Neural progenitor cell (in vitro differentiated cells): Measurements from ENCODE around the gene GRIP1. TPM values are rescaled to one million over a fixed set of nuclear protein-coding genes. Genes with fewer than 3 reads are reported as not detected.

ENCODE experiments used
- DNase-seq: peaks from one replicate; pipeline ENCODE4 v3.0.0-alpha.2; 2016; ENCODE audit warnings: low spot score
- H2AFZ ChIP-seq: fragments of 200-600 bp; sonication (generic); replicated peaks from 2 replicates; pipeline ENCODE4 v1.6.1; 2016; ENCODE audit warnings: antibody characterized with exemption
- H3F3A ChIP-seq: fragments of 200-600 bp; sonication (generic); 2 replicates; pipeline ENCODE4 v1.6.1; 2016; ENCODE audit warnings: antibody characterized with exemption, low read depth
- H3K27ac ChIP-seq: fragments of 200-600 bp; sonication (generic); 2 replicates; pipeline ENCODE4 v1.5.1; 2016; ENCODE audit warnings: mild to moderate bottlenecking
- H3K27me3 ChIP-seq: fragments of 200-600 bp; sonication (generic); 2 replicates; pipeline ENCODE4 v1.6.1; 2016; ENCODE audit warnings: mild to moderate bottlenecking, moderate library complexity
- H3K36me3 ChIP-seq: fragments of 200-600 bp; sonication (generic); 2 replicates; pipeline ENCODE4 v1.5.1; 2016
- H3K4me1 ChIP-seq: fragments of 200-600 bp; sonication (generic); 2 replicates; pipeline ENCODE4 v1.6.1; 2016; ENCODE audit warnings: mixed run types
- H3K4me2 ChIP-seq: fragments of 200-600 bp; sonication (generic); 2 replicates; pipeline ENCODE4 v1.6.1; 2016
- H3K4me3 ChIP-seq: fragments of 200-600 bp; sonication (generic); 2 replicates; pipeline ENCODE4 v1.5.1; 2016
- H3K79me2 ChIP-seq: fragments of 200-600 bp; sonication (generic); 2 replicates; pipeline ENCODE4 v1.6.1; 2016; ENCODE audit warnings: low read depth
- H3K9ac ChIP-seq: fragments of 200-600 bp; sonication (generic); 2 replicates; pipeline ENCODE4 v1.6.1; 2016
- H3K9me3 ChIP-seq: fragments of 200-600 bp; sonication (generic); 2 replicates; pipeline ENCODE4 v1.5.1; 2016; ENCODE audit warnings: low read depth
- H4K20me1 ChIP-seq: fragments of 200-600 bp; sonication (generic); 2 replicates; pipeline ENCODE4 v1.6.1; 2016; ENCODE audit warnings: low read depth
- H3K27ac Mint-ChIP-seq: 3 replicates; pipeline ENCODE4 v1.8.0; 2021; ENCODE audit warnings: mixed read lengths
- H3K27me3 Mint-ChIP-seq: 2 replicates; pipeline ENCODE4 v1.8.0; 2022; ENCODE audit warnings: low read depth, mild to moderate bottlenecking, inconsistent platforms, moderate library complexity, mixed read lengths; ENCODE audit not compliant: insufficient read depth
- H3K36me3 Mint-ChIP-seq: 3 replicates; pipeline ENCODE4 v1.8.0; 2021; ENCODE audit warnings: mixed read lengths
- H3K4me1 Mint-ChIP-seq: 3 replicates; pipeline ENCODE4 v1.8.0; 2021; ENCODE audit warnings: mixed read lengths
- H3K4me3 Mint-ChIP-seq: 3 replicates; pipeline ENCODE4 v1.8.0; 2021; ENCODE audit warnings: mild to moderate bottlenecking, moderate library complexity, mixed read lengths
- H3K9me3 Mint-ChIP-seq: 3 replicates; pipeline ENCODE4 v1.8.0; 2020; ENCODE audit warnings: mixed read lengths
- CTCF ChIP-seq: fragments of 200-600 bp; sonication (generic); IDR thresholded peaks from 2 replicates; pipeline ENCODE4 v1.5.1; 2017; ENCODE audit warnings: antibody characterized with exemption, mild to moderate bottlenecking
- EZH2 ChIP-seq: fragments of 200-600 bp; sonication (generic); IDR thresholded peaks from 2 replicates; pipeline ENCODE4 v1.6.1; 2017; ENCODE audit warnings: antibody characterized with exemption, mild to moderate bottlenecking, moderate library complexity
- EZH2phosphoT487 ChIP-seq: fragments of 200-600 bp; sonication (generic); IDR thresholded peaks from 2 replicates; pipeline ENCODE4 v1.6.1; 2017; ENCODE audit warnings: antibody characterized with exemption
- total RNA-seq: library from RNA; depleted of rRNA; stranded (reverse); fragments of >200 nt; gene quantifications from 2 replicates; pipeline ENCODE4 v1.2.3, GENCODE V29; 2015; ENCODE audit warnings: low replicate concordance

GRIP1 gene
- total RNA-seq, 1 donor from 2014 or later = 38.2 TPM

GRCh38 chr12:66497008-66497897 is 181.6 kb downstream of the GRIP1 start:
- H3K27me3 Mint-ChIP-seq = peaks cover 2% of the 10 kb centered on the region
- peaks cover 40% of the 10 kb centered on the region for H3K4me1 Mint-ChIP-seq
- no peak overlapping the region for H3K27ac ChIP-seq
- H4K20me1 ChIP-seq = no peaks in the 10 kb centered on the region
- peaks cover 5% of the 10 kb centered on the region for H3F3A ChIP-seq
- no peak overlapping the region for H2AFZ ChIP-seq
- no peak overlapping the region for H3K27ac Mint-ChIP-seq
- no peaks in the 10 kb centered on the region for H3K9me3 ChIP-seq
- DNase-seq = no peak
- TF ChIP-seq CTCF (no peak), EZH2phosphoT487 (no peak), EZH2 (no peak)
- no peak overlapping the region for H3K4me2 ChIP-seq
- H3K36me3 Mint-ChIP-seq = no peaks in the 10 kb centered on the region
- H3K4me1 ChIP-seq = no peaks in the 10 kb centered on the region
- no peaks in the 10 kb centered on the region for H3K79me2 ChIP-seq
- H3K36me3 ChIP-seq = no peaks in the 10 kb centered on the region
- no peak overlapping the region for H3K9ac ChIP-seq
- no peak overlapping the region for H3K4me3 Mint-ChIP-seq
- H3K4me3 ChIP-seq = no peak overlapping the region
- no peaks in the 10 kb centered on the region for H3K9me3 Mint-ChIP-seq
- H3K27me3 ChIP-seq = no peaks in the 10 kb centered on the region

- H3F3A ChIP-seq = peaks cover 5% of the 10 kb centered on the region
- no peaks in the 10 kb centered on the region for H4K20me1 ChIP-seq
- H2AFZ ChIP-seq = no peak overlapping the region
- no peaks in the 10 kb centered on the region for H3K27me3 ChIP-seq
- Mint-ChIP-seq H3K36me3 (no peaks in the 10 kb centered on the region), H3K9me3 (no peaks in the 10 kb centered on the region), H3K4me1 (peaks cover 36% of the 10 kb centered on the region), H3K27ac (no peak overlapping the region), H3K27me3 (peaks cover 2% of the 10 kb centered on the region), H3K4me3 (no peak overlapping the region)
- H3K9me3 ChIP-seq = no peaks in the 10 kb centered on the region
- no peaks in the 10 kb centered on the region for H3K4me1 ChIP-seq
- H3K27ac ChIP-seq = no peak overlapping the region
- DNase-seq = no peak
- no peaks in the 10 kb centered on the region for H3K36me3 ChIP-seq
- H3K9ac ChIP-seq = no peak overlapping the region
- H3K79me2 ChIP-seq = no peaks in the 10 kb centered on the region
- H3K4me3 ChIP-seq = no peak overlapping the region
- TF ChIP-seq CTCF = no peak
- no peak for TF ChIP-seq EZH2phosphoT487
- TF ChIP-seq EZH2 = no peak
- no peak overlapping the region for H3K4me2 ChIP-seq
Measured at GRCh38 chr12:66496595-66496994, 182.3 kb downstream of the GRIP1 start.

DNA sequence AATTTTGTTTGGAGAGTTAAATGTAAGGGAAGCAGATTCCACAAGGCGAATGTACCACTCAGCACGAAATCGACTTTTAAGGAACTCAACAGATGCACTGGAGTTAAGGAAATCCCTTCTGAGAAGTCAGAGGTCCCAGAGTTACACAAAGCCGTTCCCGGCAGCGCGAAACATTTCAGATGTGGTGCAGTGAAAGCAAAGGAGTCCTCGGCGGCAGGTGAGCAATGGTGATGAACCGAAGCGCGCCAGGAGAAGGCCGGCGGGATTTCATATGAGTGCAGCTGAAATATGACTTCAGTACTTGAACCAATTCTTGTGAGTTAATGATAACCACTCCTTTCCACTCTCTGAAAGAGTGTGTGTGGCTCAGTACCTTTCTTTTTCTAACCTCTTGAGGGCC is 183.2 kb downstream of the GRIP1 start:
- Histone ChIP-seq H3K79me2 (no peaks in the 10 kb centered on the region), H3K9me3 (no peaks in the 10 kb centered on the region), H3K4me2 (no peak overlapping the region), H2AFZ (no peak overlapping the region), H4K20me1 (no peaks in the 10 kb centered on the region), H3F3A (peaks cover 5% of the 10 kb centered on the region), H3K9ac (no peak overlapping the region), H3K4me1 (no peaks in the 10 kb centered on the region), H3K4me3 (no peak overlapping the region), H3K27ac (no peak overlapping the region), H3K36me3 (no peaks in the 10 kb centered on the region), H3K27me3 (no peaks in the 10 kb centered on the region)
- Mint-ChIP-seq H3K27me3 (peaks cover 2% of the 10 kb centered on the region), H3K9me3 (peaks cover 1% of the 10 kb centered on the region), H3K4me1 (peaks cover 29% of the 10 kb centered on the region), H3K36me3 (peaks cover 3% of the 10 kb centered on the region), H3K27ac (no peak overlapping the region), H3K4me3 (no peak overlapping the region)
- no peak for TF ChIP-seq EZH2phosphoT487
- TF ChIP-seq EZH2 = no peak
- TF ChIP-seq CTCF = no peak
- no peak for DNase-seq
